ENCODE data around the gene CAMKK1.
"Not testable (repeated sequence)": the region's sequence is repeated elsewhere in the genome, so short reads cannot be mapped to it uniquely, and the experiment has no call there.

CAMKK1 gene

DNA sequence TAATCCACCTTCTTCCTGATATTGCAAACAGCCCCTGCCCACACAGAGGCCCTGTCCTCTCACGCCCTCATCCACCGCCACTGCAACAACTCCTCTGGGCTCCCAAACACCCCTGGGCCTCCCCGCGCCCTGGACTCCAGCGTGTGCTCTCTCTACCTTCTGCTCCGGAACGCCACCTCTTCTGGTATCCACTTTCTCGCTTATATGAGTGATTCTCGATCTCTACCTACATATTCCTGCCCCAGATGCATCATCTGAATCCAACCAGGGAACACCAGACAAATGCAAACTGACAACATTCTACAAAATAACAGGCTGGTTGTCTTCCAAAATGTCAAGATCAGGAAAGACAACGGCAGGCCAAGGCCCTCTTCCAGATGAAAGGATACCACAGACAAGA, 19.0 kb downstream of the CAMKK1 start:
- no peak for DNase-seq

GRCh38 chr17:3870871-3871306, 22.0 kb downstream of the CAMKK1 start:
- no peak for DNase-seq

- DNase-seq = no peak
These were observed 25.2 kb downstream of the CAMKK1 start for GRCh38 chr17:3867606-3868005.

- DNase-seq = no peak
These were observed 25.7 kb downstream of the CAMKK1 start for GRCh38 chr17:3867106-3867505.

GRCh38 chr17:3866276-3866675, 26.6 kb downstream of the CAMKK1 start:
- DNase-seq = no peak

GRCh38 chr17:3865176-3865575, 27.7 kb downstream of the CAMKK1 start:
- no peak for DNase-seq

DNA sequence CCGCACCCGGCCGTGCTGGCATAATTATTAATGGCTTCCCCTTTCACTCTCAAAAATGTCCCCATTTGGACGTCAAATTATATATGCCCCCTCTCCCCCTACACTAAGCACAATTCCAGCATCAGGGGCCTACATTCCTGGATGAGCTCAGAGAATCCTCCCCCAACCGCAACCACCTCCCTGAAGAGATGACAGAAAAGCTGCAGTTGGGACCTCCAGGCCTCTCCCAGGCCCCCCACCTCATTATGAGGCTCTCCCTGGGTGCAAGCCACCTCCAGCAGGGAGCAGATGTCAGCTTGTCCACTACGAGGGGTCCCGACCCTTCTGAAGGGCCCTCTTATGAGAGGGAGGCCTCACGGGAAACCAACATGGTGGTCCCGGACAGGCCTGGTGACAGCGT, 28.3 kb downstream of the CAMKK1 start:
- no peak for DNase-seq

DNA sequence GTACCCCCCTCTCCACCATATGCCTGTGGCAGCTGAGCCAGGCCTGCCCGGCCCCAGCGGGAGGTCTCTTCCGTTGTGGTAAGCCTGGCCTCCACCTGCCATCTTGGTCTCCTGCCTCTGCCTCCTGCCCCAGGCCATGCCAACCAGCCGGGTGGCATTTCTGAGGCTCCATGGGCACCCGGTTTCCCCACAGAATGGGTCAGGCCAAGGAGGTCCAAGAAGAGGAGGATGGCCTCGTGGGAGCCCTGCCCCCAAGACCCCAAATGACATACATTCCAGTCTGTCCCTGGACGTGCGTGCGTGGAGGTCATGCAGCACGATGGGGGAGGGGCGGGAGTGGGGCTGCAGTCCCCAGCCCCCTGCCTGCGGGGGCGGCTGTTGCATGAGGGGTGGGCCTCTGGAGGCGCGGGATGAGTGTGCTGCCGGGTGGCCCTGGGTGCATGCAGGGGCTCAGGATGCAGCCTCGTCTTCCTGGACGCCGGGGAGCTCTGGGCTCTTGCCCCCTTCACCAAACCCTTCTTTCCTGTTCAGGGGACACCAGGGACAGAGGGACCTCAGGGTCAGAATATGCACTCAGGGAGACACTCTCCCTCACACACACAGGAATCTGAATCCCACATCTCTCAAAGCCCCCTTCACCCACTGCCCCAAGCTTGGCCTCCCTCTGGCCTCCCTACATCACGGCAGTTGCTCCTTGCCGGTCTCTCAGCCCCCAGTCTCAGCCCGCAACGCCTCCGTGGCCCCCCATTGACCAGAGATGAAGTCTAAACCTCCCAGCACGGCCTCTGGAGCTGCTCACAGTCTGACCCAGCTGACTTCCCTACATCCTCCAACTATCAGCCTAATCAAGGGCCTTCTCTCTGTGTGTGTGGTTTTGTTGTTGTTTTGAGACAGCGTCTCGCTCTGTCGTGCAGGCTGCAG, 30.8 kb downstream of the CAMKK1 start:
- no peak for DNase-seq

DNA sequence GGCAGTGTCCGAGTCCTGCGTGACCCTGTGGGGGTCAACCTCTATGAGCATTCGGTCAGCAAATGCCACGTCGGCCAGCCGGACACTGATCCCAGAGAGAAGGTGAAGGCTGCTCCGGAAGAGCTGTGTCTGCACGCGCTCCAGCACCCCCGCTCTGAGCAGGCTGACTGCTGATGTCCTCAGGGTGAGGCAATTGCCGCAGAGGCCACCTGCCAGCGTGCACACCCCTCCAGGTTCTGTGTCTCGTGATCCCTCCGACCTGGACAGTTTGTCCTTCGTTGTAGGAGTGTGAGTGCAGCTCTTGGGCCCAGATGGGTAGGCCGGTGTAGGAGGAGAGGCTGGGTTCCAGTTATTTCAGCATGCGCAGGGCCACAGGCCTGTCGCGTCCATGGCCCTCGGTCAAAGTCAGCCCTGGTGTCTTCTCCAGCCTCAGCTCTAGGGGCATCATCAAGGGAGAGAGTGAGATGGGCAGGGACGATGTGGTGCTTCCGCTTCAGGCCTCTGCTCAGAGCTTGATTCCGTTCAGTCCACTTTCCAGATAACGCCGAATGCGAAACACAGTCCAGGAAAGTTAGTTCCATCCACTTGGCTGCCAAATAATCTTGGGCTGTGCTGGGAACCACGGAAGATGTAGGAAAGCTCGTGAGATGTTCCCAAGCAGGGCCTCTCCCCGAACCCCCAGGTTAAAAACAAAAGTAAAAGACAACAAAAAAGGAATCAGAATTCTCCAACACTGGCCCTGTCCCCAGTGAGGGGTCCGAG, 31.7 kb downstream of the CAMKK1 start:
- no peak for DNase-seq

DNA sequence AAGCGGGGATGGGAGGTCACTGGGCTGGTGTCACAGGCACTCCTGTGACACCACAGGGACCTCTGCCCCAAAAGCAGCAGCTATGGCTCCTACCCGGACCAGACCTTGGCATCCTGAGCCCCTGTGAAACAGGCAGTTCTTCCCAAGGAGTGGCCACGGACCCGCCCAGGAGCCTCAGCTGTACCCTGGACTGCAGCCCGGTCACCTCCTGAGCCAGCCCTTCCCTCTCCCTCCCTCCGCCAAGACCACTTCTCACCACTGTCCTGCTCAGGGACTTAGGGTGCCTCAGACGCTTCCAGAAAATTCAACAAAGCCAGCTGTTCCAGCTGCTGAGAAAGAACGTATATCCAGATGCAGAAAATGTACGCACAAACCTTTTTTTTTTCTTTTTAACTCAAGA, 32.9 kb downstream of the CAMKK1 start:
- DNase-seq = no peak

DNA sequence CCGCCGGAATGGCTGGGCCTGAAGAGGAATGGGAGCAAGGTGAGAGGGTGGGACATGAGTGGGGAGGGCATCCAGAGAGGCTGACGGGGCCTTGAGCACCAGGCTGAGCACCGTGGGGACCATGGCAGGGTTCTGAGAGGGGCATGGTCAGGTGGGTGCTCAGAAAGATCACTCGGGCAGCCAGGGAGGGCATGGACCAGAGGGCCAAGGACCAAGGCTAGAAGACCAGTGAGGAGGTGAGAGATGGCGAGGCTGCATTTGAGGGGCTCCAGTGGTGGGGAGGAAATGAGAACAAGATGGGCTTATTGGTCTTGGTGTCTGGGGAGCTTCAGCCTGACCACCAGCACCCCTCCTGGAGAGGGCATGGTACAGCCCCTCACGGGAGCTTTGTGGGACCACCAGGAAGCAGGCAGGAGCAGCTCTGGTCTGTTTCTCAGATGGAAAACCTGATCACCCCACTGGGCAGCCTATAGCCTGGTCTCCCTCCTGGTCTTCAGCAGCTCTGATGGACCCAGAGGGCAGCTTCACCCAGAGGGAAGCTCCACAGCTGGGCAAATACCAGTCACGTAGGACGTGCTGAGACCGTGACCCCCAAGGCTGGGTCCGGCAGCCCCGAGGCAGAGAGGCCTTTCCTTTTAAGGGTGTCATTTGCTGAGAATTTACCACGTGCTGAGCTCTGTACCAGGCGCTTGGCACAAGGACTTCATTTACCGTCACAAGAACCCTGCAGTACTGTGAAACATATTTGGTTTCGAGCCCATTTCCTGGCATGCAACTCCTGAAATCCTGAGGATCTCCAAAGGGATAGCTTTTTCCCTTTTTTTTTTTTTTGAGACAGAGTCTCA, 35.4 kb downstream of the CAMKK1 start:
- DNase-seq = no peak

DNA sequence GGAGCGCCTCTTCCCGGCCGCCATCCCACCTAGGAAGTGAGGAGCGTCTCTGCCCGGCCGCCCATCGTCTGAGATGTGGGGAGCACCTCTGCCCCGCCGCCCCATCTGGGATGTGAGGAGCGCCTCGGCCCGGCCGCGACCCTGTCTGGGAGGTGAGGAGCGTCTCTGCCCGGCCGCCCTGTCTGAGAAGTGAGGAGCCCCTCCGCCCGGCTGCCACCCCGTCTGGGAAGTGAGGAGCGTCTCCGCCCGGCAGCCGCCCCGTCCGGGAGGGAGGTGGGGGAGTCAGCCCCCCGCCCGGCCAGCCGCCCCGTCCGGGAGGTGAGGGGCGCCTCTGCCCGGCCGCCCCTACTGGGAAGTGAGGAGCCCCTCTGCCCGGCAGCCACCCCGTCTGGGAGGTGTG, 38.6 kb downstream of the CAMKK1 start:
- DNase-seq = not testable (repeated sequence)

DNA sequence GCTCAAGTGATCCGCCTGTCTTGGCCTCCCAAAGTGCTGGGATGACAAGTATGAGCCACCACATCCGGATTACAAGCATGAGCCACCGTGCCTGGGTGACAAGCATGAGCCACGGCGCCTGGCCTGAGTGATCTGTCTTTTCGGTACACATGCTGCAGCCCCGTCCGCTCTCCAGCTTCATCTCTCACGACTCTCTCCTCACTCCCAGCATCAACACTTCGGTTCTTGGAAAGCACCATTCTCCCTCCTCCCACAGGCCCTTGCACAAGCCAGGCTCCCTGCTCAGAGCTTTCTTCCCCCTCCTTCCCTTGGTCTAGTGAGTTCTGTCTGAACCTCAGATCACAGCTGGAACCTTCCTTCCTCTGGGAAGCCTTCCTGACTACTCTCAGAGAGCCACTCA, 40.3 kb downstream of the CAMKK1 start:
- DNase-seq = peak; percentile 25

DNA sequence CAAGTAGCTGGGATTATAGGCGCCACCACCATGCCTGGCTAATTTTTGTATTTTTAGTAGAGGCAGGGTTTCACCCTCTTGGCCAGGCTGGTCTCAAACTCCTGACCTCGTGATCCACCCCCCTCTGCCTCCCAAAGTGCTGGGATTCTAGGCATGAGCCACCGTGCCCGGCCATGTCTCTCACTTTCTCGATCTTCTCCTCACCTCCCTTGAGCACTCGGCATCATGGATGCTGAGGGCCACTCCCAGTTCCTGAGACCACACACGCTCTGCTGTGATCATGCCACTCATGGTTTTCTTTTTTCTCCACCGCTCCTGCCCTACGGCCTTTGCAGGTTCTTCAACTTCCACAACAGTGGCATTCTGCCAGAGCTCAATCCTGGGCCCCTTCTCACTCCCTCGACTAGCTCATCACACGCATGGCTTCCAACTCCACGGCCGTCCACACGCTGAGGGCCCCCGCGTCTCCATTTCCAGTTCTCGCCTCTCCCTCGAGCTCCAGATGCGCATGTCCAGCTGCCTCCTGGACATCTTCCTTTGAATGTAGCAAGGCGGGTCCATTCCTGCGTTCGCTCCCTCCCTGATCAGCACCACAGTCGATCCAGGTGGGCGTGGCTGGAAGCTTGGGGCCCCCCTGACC, 41.3 kb downstream of the CAMKK1 start:
- DNase-seq = no peak

DNA sequence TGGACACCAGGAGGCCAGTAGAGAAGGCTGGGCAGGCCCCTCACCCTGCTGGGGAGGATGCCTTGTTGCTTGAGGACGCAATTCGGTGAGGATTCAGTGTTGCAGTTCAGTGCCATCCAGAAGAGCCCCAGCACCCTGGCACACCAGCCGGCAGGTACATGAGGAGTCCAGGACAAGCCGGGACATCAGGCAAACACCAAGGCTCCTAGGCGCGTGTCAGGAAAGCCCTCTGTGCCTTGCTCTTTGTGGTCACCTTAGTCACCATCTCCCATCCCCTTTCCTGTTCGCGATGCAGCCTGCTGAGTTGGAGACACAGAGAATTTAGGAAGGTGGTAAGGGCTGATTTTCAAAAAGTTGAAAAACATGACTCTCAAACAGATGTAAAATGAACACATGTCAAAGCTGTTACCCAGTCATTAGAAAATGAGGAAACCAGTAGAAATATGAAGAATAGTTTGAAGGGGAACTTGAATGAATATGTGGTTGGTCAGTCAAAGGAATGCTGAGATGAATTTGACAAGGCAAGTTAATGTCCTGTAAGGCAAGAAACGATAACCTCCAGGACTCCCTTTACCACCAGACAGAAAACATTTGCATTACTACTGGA, 44.5 kb downstream of the CAMKK1 start:
- peak; percentile 39 for DNase-seq

DNA sequence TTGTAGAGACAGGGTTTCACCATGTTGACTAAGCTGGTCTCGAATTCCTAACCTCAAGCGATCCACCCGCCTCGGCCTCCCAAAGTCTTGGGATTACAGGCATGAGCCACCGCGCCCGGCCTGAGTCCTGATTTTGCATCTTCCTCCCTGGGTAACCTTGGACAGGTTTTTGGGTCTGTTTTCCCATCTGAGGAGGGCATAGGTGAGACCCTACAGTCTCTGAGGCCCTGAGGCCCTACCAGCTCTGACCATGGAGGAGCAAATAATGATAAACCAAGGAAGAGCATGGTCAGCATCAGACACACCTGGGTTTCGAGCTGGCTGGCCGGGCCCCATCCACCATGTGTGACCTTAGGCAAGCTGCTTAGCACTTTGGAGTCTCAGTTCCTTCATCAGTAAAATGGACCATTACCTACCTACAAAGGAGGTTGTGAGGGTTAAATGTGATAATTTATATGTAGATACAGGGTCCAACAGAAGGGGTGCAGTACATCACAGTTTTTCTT, 45.6 kb downstream of the CAMKK1 start:
- DNase-seq = no peak

GRCh38 chr17:3846437-3847164, 46.3 kb downstream of the CAMKK1 start:
- no peak for DNase-seq

GRCh38 chr17:3845621-3846436, 47.0 kb downstream of the CAMKK1 start, which contains the start of gene NCBP3:
NCBP3 (minus strand) TSS chr17:3846246; CDS start chr17:3846223, 23 bp downstream.
- peak; percentile 93 for DNase-seq

GRCh38 chr17:3845291-3845620, 47.6 kb downstream of the CAMKK1 start:
- DNase-seq = no peak

GRCh38 chr17:3844556-3844955, 48.3 kb downstream of the CAMKK1 start:
- not testable (repeated sequence) for DNase-seq

Measured in GDM1 (cell line).